ENCODE measurements around the gene HOXA6.
A peak's percentile ranks its signal among the peaks of the same experiment; 100 is the strongest.

Gene HOXA6

DNA sequence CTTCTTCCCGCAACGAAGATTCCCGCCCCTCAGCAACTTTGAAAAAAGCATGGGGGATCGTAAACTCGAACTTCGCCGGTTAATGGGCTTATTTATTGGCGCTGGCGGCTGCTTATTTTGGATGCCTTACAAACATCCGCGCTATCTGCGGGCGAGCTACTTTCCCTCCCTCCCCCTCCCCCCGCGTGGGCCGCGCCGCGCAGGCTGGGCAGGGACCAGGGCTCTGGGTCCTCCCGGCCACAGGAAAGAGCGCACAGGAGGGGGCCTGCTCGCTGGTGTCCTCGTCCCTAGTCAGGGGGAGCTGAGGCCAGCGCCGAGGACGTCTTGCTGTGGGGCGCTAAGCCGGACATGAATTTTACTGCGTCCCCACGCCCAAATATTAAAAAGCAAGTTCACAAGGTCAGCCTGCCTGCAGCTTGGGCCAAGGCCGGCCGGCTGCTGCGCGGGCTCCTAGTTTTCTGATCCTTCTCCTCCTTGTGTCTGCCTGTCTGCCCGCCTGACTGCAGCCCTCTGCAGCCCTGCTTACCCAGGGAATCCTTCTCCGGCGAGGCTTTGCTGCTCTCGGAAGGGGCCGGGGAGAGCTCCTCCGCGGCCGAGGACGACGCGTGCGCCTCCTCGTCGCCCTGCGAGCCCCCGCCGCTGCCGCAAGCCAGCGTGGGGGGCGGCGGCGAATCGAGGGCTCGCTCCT, 25.4 kb upstream of the HOXA6 start:
- Histone ChIP-seq H3K36me3 (no peaks in the 10 kb centered on the region), H3K9ac (no peak overlapping the region), H3K4me1 (no peaks in the 10 kb centered on the region), H4K20me1 (peaks cover 100% of the 10 kb centered on the region), H3K27ac (no peak overlapping the region), H3K4me3 (peak overlapping the region; percentile 51), H3K9me3 (peaks cover 36% of the 10 kb centered on the region), H3K27me3 (peaks cover 100% of the 10 kb centered on the region), H3K4me2 (peak overlapping the region; percentile 32; the same call in 1 of the 2 replicates)
- TF ChIP-seq Cebpa-rat (IDR thresholded peaks at IDR 0.05): no peak

GRCh38 chr7:27172315-27172774, 24.8 kb upstream of the HOXA6 start:
- no peak for TF ChIP-seq Cebpa-rat (IDR thresholded peaks at IDR 0.05)
- no peak overlapping the region for H3K4me2 ChIP-seq
- H3K27ac ChIP-seq: no peak overlapping the region

GRCh38 chr7:27171637-27172314, 24.2 kb upstream of the HOXA6 start:
- Histone ChIP-seq H4K20me1 (peaks cover 100% of the 10 kb centered on the region), H3K27me3 (peaks cover 100% of the 10 kb centered on the region), H3K4me1 (no peaks in the 10 kb centered on the region), H3K9ac (no peak overlapping the region), H3K27ac (no peak overlapping the region), H3K4me2 (no peak overlapping the region), H3K9me3 (peaks cover 36% of the 10 kb centered on the region), H3K4me3 (no peak overlapping the region), H3K36me3 (no peaks in the 10 kb centered on the region)
- no peak for TF ChIP-seq Cebpa-rat (IDR thresholded peaks at IDR 0.05)

More at GRCh38 chr7:27172315-27172774, 24.8 kb upstream of the HOXA6 start:
- H3K9me3 ChIP-seq: peaks cover 36% of the 10 kb centered on the region
- no peak overlapping the region for H3K9ac ChIP-seq
- no peaks in the 10 kb centered on the region for H3K36me3 ChIP-seq
- H4K20me1 ChIP-seq: peaks cover 100% of the 10 kb centered on the region
- no peaks in the 10 kb centered on the region for H3K4me1 ChIP-seq
- peaks cover 100% of the 10 kb centered on the region for H3K27me3 ChIP-seq
- H3K4me3 ChIP-seq: no peak overlapping the region

DNA sequence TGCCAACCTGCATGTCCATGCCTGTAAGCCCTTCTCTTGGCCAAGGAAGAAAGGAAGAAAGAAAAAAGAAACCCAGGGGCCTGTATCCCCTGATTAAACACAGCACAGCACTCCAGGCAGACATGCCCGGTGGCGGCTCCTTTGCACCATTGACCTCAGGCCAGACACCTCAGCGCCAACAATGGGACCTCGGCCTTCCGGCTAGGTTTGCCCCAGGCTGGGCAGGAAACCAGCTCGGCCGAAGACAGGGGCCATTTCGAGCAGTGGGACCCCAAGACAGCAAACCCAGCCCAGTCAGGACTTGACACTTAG, 23.7 kb upstream of the HOXA6 start:
- Histone ChIP-seq H3K9me3 (peaks cover 39% of the 10 kb centered on the region), H3K4me3 (no peak overlapping the region), H3K27me3 (peaks cover 100% of the 10 kb centered on the region), H4K20me1 (peaks cover 100% of the 10 kb centered on the region), H3K4me1 (no peaks in the 10 kb centered on the region), H3K4me2 (no peak overlapping the region), H3K9ac (no peak overlapping the region), H3K36me3 (no peaks in the 10 kb centered on the region), H3K27ac (no peak overlapping the region)
- TF ChIP-seq Cebpa-rat (IDR thresholded peaks at IDR 0.05): no peak

GRCh38 chr7:27170426-27171324, 23.1 kb upstream of the HOXA6 start:
- H3K9me3 ChIP-seq: peaks cover 45% of the 10 kb centered on the region
- H3K9ac ChIP-seq: no peak overlapping the region
- no peak for TF ChIP-seq Cebpa-rat (IDR thresholded peaks at IDR 0.05)
- no peak overlapping the region for H3K27ac ChIP-seq
- H3K4me1 ChIP-seq: no peaks in the 10 kb centered on the region
- no peak overlapping the region for H3K4me3 ChIP-seq
- no peaks in the 10 kb centered on the region for H3K36me3 ChIP-seq
- peaks cover 100% of the 10 kb centered on the region for H3K27me3 ChIP-seq
- H4K20me1 ChIP-seq: peaks cover 100% of the 10 kb centered on the region
- H3K4me2 ChIP-seq: no peak overlapping the region

- H3K27me3 ChIP-seq: peaks cover 100% of the 10 kb centered on the region
- no peaks in the 10 kb centered on the region for H3K36me3 ChIP-seq
- no peaks in the 10 kb centered on the region for H3K4me1 ChIP-seq
- peaks cover 100% of the 10 kb centered on the region for H4K20me1 ChIP-seq
- TF ChIP-seq Cebpa-rat (IDR thresholded peaks at IDR 0.05): no peak
- no peak overlapping the region for H3K4me2 ChIP-seq
- peaks cover 51% of the 10 kb centered on the region for H3K9me3 ChIP-seq
- no peak overlapping the region for H3K4me3 ChIP-seq
- no peak overlapping the region for H3K9ac ChIP-seq
- H3K27ac ChIP-seq: no peak overlapping the region
Measured at GRCh38 chr7:27169658-27170425, 22.3 kb upstream of the HOXA6 start.

GRCh38 chr7:27168265-27168947, 20.8 kb upstream of the HOXA6 start:
- Histone ChIP-seq H4K20me1 (peaks cover 100% of the 10 kb centered on the region), H3K4me2 (no peak overlapping the region), H3K27me3 (peaks cover 100% of the 10 kb centered on the region), H3K27ac (no peak overlapping the region), H3K36me3 (no peaks in the 10 kb centered on the region), H3K9me3 (peaks cover 37% of the 10 kb centered on the region), H3K9ac (no peak overlapping the region), H3K4me3 (no peak overlapping the region), H3K4me1 (no peaks in the 10 kb centered on the region)
- TF ChIP-seq Cebpa-rat (IDR thresholded peaks at IDR 0.05): no peak

GRCh38 chr7:27167916-27168264, 20.3 kb upstream of the HOXA6 start:
- H3K9me3 ChIP-seq: peaks cover 32% of the 10 kb centered on the region
- no peaks in the 10 kb centered on the region for H3K36me3 ChIP-seq
- H3K4me3 ChIP-seq: no peak overlapping the region
- H4K20me1 ChIP-seq: peaks cover 100% of the 10 kb centered on the region
- H3K27ac ChIP-seq: no peak overlapping the region
- TF ChIP-seq Cebpa-rat (IDR thresholded peaks at IDR 0.05): no peak
- H3K27me3 ChIP-seq: peaks cover 100% of the 10 kb centered on the region
- H3K4me1 ChIP-seq: no peaks in the 10 kb centered on the region
- H3K9ac ChIP-seq: no peak overlapping the region
- H3K4me2 ChIP-seq: no peak overlapping the region

Data from BLaER1 (cell line).